ENCODE results near the gene SLC25A48.

DNA sequence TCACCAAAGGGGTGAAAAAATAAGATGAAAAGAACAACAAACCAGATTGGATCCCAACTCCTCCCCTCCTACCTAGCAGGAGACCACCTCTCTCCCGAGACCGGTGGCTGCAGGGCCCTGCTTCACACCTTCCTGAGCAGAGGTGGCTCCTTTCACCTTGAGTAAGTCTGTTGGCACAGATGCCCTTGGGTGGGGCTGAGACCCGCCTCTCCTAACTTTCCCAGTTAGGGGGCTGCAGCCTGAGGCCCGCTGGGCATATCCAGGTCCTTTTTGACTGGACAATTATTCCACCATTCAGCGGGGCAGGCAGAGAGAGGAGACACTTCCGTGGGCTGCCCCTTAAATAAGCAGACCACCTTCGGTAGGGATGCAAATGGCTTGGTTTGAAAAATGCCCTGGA is 1.3 kb downstream of the SLC25A48 start:
- no peak for TF ChIP-seq POLR2AphosphoS5 (IDR thresholded peaks at IDR 0.05; ENCODE audit: low read depth, low read length)
- no peak for TF ChIP-seq POLR2A (IDR thresholded peaks at IDR 0.05; ENCODE audit: low read depth, low read length)
- no peak for TF ChIP-seq TAF1 (IDR thresholded peaks at IDR 0.05; ENCODE audit: borderline replicate concordance, low read depth, low read length)

Measured in GM12892 (cell line).